Liver (tissue), 9 donors: ENCODE data around the gene MBP. TPM values are rescaled to one million over a fixed set of nuclear protein-coding genes. Genes with fewer than 3 reads are reported as not detected.

ENCODE experiments used
- DNase-seq: peaks from one replicate; pipeline ENCODE4 v3.0.0-alpha.2; 2017; ENCODE audit warnings: low spot score
- H3K27ac ChIP-seq, 2 donors: one replicate each; pipeline ENCODE4 v1.7.0; 2013; ENCODE audit warnings: inconsistent platforms in 2 of 2, low read length in 2 of 2, control low read depth in 1 of 2, low read depth in 1 of 2, mild to moderate bottlenecking in 1 of 2
- H3K27me3 ChIP-seq, 4 donors: one replicate each; pipeline versions ENCODE4 v1.6.1 to v1.7.0; 2013; ENCODE audit warnings: low read length in 3 of 4, inconsistent platforms in 1 of 4, mild to moderate bottlenecking in 1 of 4, moderate library complexity in 1 of 4; ENCODE audit not compliant: control insufficient read depth in 4 of 4, insufficient read depth in 4 of 4
- H3K36me3 ChIP-seq, 4 donors: one replicate each; pipeline versions ENCODE4 v1.6.1 to v1.7.0; 2013; ENCODE audit warnings: low read length in 3 of 4, mild to moderate bottlenecking in 3 of 4, low read depth in 1 of 4, moderate library complexity in 1 of 4; ENCODE audit not compliant: control insufficient read depth in 4 of 4, insufficient read depth in 3 of 4
- H3K4me1 ChIP-seq, 4 donors: one replicate each; pipeline versions ENCODE4 v1.6.1 to v1.7.0; 2013; ENCODE audit warnings: low read length in 3 of 4, mild to moderate bottlenecking in 3 of 4, moderate library complexity in 1 of 4; ENCODE audit not compliant: control insufficient read depth in 4 of 4, insufficient read depth in 4 of 4
- H3K4me3 ChIP-seq, 3 donors: one replicate each; pipeline versions ENCODE4 v1.6.1 to v1.7.0; 2013; ENCODE audit warnings: low read length in 3 of 3, control low read depth in 1 of 3, low read depth in 1 of 3, mild to moderate bottlenecking in 1 of 3
- H3K9ac ChIP-seq, 2 donors: one replicate each; pipeline ENCODE4 v1.7.0; 2013; ENCODE audit warnings: low read length in 2 of 2, mild to moderate bottlenecking in 2 of 2, moderate library complexity in 2 of 2, control low read depth in 1 of 2, low read depth in 1 of 2
- H3K9me3 ChIP-seq, 4 donors: one replicate each; pipeline versions ENCODE4 v1.6.1 to v1.7.0; 2013; ENCODE audit warnings: low read length in 3 of 4; ENCODE audit not compliant: control insufficient read depth in 4 of 4
- ATF3 ChIP-seq: IDR thresholded peaks from 2 replicates; pipeline ENCODE4 v1.6.1; 2016; ENCODE audit warnings: antibody characterized with exemption
- CTCF ChIP-seq: fragments of 150-350 bp; IDR thresholded peaks from 2 replicates; pipeline ENCODE4 v1.5.1; 2017; ENCODE audit warnings: improper control_type of control experiment, low read depth, low read length; ENCODE audit not compliant: missing input control
- EGR1 ChIP-seq, 2 donors: IDR thresholded peaks; 2 replicates each; pipeline ENCODE4 v1.6.1; 2016 to 2018; ENCODE audit warnings: antibody characterized with exemption in 2 of 2, low read depth in 2 of 2
- FOXA1 ChIP-seq: IDR thresholded peaks from 2 replicates; pipeline ENCODE4 v1.6.1; 2016; ENCODE audit warnings: antibody characterized with exemption
- FOXA2 ChIP-seq: IDR thresholded peaks from 2 replicates; pipeline ENCODE4 v1.6.1; 2016; ENCODE audit warnings: antibody characterized with exemption
- GABPA ChIP-seq, 2 donors: IDR thresholded peaks in 1 of 2; conservative IDR thresholded peaks in 1 of 2; 2 replicates each; pipeline ENCODE4 v1.6.1; 2016; ENCODE audit warnings: antibody characterized with exemption in 2 of 2, mild to moderate bottlenecking in 1 of 2, moderate library complexity in 1 of 2
- HNF4A ChIP-seq, 2 donors: conservative IDR thresholded peaks; 2 replicates each; pipeline ENCODE4 v1.6.1; 2016; ENCODE audit warnings: antibody characterized with exemption in 2 of 2, mild to moderate bottlenecking in 2 of 2
- HNF4G ChIP-seq: IDR thresholded peaks from 2 replicates; pipeline ENCODE4 v1.6.1; 2016; ENCODE audit warnings: antibody characterized with exemption
- JUND ChIP-seq, 2 donors: IDR thresholded peaks; 2 replicates each; pipeline ENCODE4 v1.6.1; 2016; ENCODE audit warnings: antibody characterized with exemption in 2 of 2
- MAX ChIP-seq: IDR thresholded peaks from 2 replicates; pipeline ENCODE4 v1.6.1; 2016; ENCODE audit warnings: antibody characterized with exemption
- NR2F2 ChIP-seq: IDR thresholded peaks from 2 replicates; pipeline ENCODE4 v1.6.1; 2016; ENCODE audit warnings: antibody characterized with exemption
- RAD21 ChIP-seq, 2 donors: IDR thresholded peaks; 2 replicates each; pipeline ENCODE4 v1.6.1; 2016; ENCODE audit warnings: antibody characterized with exemption in 2 of 2, mild to moderate bottlenecking in 2 of 2
- REST ChIP-seq: IDR thresholded peaks from 2 replicates; pipeline ENCODE4 v1.6.1; 2016; ENCODE audit warnings: antibody characterized with exemption, mild to moderate bottlenecking
- RXRA ChIP-seq, 2 donors: IDR thresholded peaks; 2 replicates each; pipeline ENCODE4 v1.6.1; 2017 to 2018; ENCODE audit warnings: antibody characterized with exemption in 2 of 2, mild to moderate bottlenecking in 1 of 2
- SP1 ChIP-seq: IDR thresholded peaks from 2 replicates; pipeline ENCODE4 v1.6.1; 2018; ENCODE audit warnings: antibody characterized with exemption, mild to moderate bottlenecking
- TAF1 ChIP-seq: conservative IDR thresholded peaks from 2 replicates; pipeline ENCODE4 v1.6.1; 2016; ENCODE audit warnings: antibody characterized with exemption, mild to moderate bottlenecking
- YY1 ChIP-seq: IDR thresholded peaks from 2 replicates; pipeline ENCODE4 v1.6.1; 2016; ENCODE audit warnings: antibody characterized with exemption, mild to moderate bottlenecking
- ZBTB33 ChIP-seq: IDR thresholded peaks from 2 replicates; pipeline ENCODE4 v1.6.1; 2016; ENCODE audit warnings: antibody characterized with exemption
- WGBS: extraction: QIAGEN DNeasy Blood & Tissue Kit; methylation state at CpG from one replicate; pipeline ENCODE4 v1.1.7; 2013; 5-methylcytosine and 5-hydroxymethylcytosine counted together
- polyA plus RNA-seq, 2 donors: library from polyadenylated mRNA; stranded (reverse) in 1 of 2; unstranded in 1 of 2; fragments of 200-250 nt in 1 of 2; fragments of >200 nt in 1 of 2; fragmentation: Nextera tagmentation in 1 of 2; extraction: Ambion mirVana in 1 of 2; gene quantifications; one replicate each; pipeline versions ENCODE4 v1.2.1 to v1.2.3, GENCODE V29; 2013 to 2015
- total RNA-seq, 2 donors: library from RNA; depleted of rRNA; stranded (reverse); fragments of >200 nt; gene quantifications; one replicate each; pipeline ENCODE4 v1.2.3, GENCODE V29; 2014
- donor health status: healthy.
- donor health status: healthy.
- donor health status: healthy.
- donor health status: healthy.
- donor health status: healthy.

Gene MBP
- total and polyA plus RNA-seq, 4 donors: 9.7 to 23.3 (median 17.7) TPM

GRCh38 chr18:76953583-76954233 is 178.9 kb downstream of the MBP start:
- no peak for TF ChIP-seq HNF4G
- peak; percentile 57 for TF ChIP-seq NR2F2
- TF ChIP-seq YY1: peak; percentile 54
- TF ChIP-seq FOXA1: peak; percentile 52
- TF ChIP-seq REST: peak; percentile 52
- TF ChIP-seq GABPA (IDR thresholded peaks at IDR 0.05 in 1 of 2, conservative IDR thresholded peaks at IDR 0.05 in 1 of 2): peak in 1 of 2 donors; percentile 52
- peak in 1 of 2 donors; percentile 69 for TF ChIP-seq JUND (IDR thresholded peaks at IDR 0.05)
- peak in 1 of 2 donors; percentile 79 for TF ChIP-seq EGR1 (IDR thresholded peaks at IDR 0.05; ENCODE audit: low read depth in 2 of 2)
- peak; percentile 68 for TF ChIP-seq ZBTB33
- peak; percentile 60 for TF ChIP-seq FOXA2
- no peak for TF ChIP-seq CTCF
- TF ChIP-seq SP1: peak; percentile 72
- TF ChIP-seq TAF1: no peak
- TF ChIP-seq MAX: peak; percentile 83
- TF ChIP-seq ATF3: no peak
- TF ChIP-seq RAD21 (IDR thresholded peaks at IDR 0.05): peak; percentile 41 to 42
- peak; percentile 86 to 96 for TF ChIP-seq RXRA (IDR thresholded peaks at IDR 0.05)
- TF ChIP-seq HNF4A (conservative IDR thresholded peaks at IDR 0.05): peak; percentile 63 to 87
- no peak overlapping the region for H3K4me3 ChIP-seq
- H3K27me3 ChIP-seq: no peaks in the 10 kb centered on the region
- peak; percentile 62 for DNase-seq
- H3K9ac ChIP-seq: peak overlapping the region in 1 of 2 donors; percentile 52
- peaks cover 0 to 5% (median 1%) of the 10 kb centered on the region in 4 donors for H3K36me3 ChIP-seq
- WGBS: 26% methylated on average over 12 of the region's 12 CpGs
- H3K27ac ChIP-seq: peak overlapping the region; percentile 63 to 64
- H3K4me1 ChIP-seq: peaks cover 6 to 55% (median 45%) of the 10 kb centered on the region in 4 donors
- H3K9me3 ChIP-seq: no peaks in the 10 kb centered on the region
